H1 (cell line): ENCODE data around the gene SEC14L3. TPM values are rescaled to one million over a fixed set of nuclear protein-coding genes. Genes with fewer than 3 reads are reported as not detected.

Experiments used
- CTBP2 ChIP-seq: IDR thresholded peaks from 2 replicates; pipeline ENCODE4 v1.7.0; 2011; ENCODE audit warnings: borderline replicate concordance, mild to moderate bottlenecking, moderate library complexity, mixed read lengths, low read length; ENCODE audit not compliant: insufficient read depth, insufficient read length
- E2F6 ChIP-seq: IDR thresholded peaks from 2 replicates; pipeline ENCODE4 v1.6.1; 2012; ENCODE audit warnings: inconsistent platforms
- GTF2F1 ChIP-seq: IDR thresholded peaks from 2 replicates; pipeline ENCODE4 v1.6.1; 2012; ENCODE audit warnings: low read depth, low read length, improper control_type of control experiment, borderline replicate concordance
- POLR2A ChIP-seq, 2 experiments: IDR thresholded peaks; 1 replicate in 1 of 2; 2 replicates in 1 of 2; pipeline ENCODE4 v1.6.1; 2011; ENCODE audit warnings: low read depth in 2 of 2, low read length in 2 of 2, mild to moderate bottlenecking in 2 of 2; ENCODE audit errors: control extremely low read depth in 1 of 2
- SP1 ChIP-seq: IDR thresholded peaks from 2 replicates; pipeline ENCODE4 v1.6.1; 2011; ENCODE audit warnings: low read depth, low read length
- polyA plus RNA-seq, 7 experiments: library from polyadenylated mRNA; depleted of rRNA in 3 of 7; stranded (reverse) in 5 of 7; unstranded in 2 of 7; fragments of >200 nt in 5 of 7; fragments of 200-250 nt in 2 of 7; gene quantifications; 1 replicate in 5 of 7; 2 replicates in 1 of 7; 4 replicates in 1 of 7; pipeline versions ENCODE4 v1.2.1 to v1.2.3, GENCODE V29; 2011 to 2013; ENCODE audit warnings: missing spikeins in 2 of 7, mixed read lengths in 2 of 7
- total RNA-seq: library from RNA; stranded (reverse); fragmentation: NEBNext Ultra II Directional; extraction: Animal tissue kit (Norgen Biotek cat#: 25700); gene quantifications from 2 replicates; pipeline ENCODE4 v1.2.1, GENCODE V29; 2021
- TF ChIP-seq, protein P1 (sequence below): fragments of 300-600 bp; sonication (generic); IDR thresholded peaks from 2 replicates; pipeline ENCODE4 v1.7.1; 2012; ENCODE audit warnings: low read length, moderate library complexity, mild to moderate bottlenecking, inconsistent platforms; ENCODE audit not compliant: insufficient replicate concordance

Gene SEC14L3
- total and polyA plus RNA-seq, 2 of the 8 experiments (the other 6 are each of a cell fraction or from before 2014, with no cell fraction given), result not detected

DNA sequence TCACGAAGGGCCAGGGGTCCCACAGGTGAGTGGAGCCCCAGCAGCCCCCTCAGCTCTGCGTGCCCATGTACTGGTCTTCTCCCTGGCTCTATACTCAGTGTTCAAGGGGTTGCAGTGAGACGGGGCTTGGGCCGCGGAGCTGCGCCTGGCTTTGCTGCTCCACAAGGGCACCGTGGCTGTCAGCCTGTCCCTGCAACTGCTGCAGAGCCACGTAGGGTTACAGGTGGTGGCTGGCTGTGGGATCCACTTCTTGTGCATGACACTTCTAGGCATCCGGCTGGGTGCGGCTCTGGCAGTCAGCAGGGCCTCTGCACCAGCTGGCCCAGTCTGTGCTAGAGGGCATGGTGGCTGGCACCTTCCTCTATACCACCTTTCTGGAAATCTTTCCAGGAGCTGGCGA is 32.0 kb downstream of the SEC14L3 start (continued):
- TF ChIP-seq GTF2F1 (no peak), E2F6 (no peak), POLR2A (IDR thresholded peaks at IDR 0.05; ENCODE audit: control extremely low read depth in 1 of 2, low read depth in 2 of 2, low read length in 2 of 2) (no peak), CTBP2 (no peak), SP1 (no peak)
- TF ChIP-seq, protein P1, sequence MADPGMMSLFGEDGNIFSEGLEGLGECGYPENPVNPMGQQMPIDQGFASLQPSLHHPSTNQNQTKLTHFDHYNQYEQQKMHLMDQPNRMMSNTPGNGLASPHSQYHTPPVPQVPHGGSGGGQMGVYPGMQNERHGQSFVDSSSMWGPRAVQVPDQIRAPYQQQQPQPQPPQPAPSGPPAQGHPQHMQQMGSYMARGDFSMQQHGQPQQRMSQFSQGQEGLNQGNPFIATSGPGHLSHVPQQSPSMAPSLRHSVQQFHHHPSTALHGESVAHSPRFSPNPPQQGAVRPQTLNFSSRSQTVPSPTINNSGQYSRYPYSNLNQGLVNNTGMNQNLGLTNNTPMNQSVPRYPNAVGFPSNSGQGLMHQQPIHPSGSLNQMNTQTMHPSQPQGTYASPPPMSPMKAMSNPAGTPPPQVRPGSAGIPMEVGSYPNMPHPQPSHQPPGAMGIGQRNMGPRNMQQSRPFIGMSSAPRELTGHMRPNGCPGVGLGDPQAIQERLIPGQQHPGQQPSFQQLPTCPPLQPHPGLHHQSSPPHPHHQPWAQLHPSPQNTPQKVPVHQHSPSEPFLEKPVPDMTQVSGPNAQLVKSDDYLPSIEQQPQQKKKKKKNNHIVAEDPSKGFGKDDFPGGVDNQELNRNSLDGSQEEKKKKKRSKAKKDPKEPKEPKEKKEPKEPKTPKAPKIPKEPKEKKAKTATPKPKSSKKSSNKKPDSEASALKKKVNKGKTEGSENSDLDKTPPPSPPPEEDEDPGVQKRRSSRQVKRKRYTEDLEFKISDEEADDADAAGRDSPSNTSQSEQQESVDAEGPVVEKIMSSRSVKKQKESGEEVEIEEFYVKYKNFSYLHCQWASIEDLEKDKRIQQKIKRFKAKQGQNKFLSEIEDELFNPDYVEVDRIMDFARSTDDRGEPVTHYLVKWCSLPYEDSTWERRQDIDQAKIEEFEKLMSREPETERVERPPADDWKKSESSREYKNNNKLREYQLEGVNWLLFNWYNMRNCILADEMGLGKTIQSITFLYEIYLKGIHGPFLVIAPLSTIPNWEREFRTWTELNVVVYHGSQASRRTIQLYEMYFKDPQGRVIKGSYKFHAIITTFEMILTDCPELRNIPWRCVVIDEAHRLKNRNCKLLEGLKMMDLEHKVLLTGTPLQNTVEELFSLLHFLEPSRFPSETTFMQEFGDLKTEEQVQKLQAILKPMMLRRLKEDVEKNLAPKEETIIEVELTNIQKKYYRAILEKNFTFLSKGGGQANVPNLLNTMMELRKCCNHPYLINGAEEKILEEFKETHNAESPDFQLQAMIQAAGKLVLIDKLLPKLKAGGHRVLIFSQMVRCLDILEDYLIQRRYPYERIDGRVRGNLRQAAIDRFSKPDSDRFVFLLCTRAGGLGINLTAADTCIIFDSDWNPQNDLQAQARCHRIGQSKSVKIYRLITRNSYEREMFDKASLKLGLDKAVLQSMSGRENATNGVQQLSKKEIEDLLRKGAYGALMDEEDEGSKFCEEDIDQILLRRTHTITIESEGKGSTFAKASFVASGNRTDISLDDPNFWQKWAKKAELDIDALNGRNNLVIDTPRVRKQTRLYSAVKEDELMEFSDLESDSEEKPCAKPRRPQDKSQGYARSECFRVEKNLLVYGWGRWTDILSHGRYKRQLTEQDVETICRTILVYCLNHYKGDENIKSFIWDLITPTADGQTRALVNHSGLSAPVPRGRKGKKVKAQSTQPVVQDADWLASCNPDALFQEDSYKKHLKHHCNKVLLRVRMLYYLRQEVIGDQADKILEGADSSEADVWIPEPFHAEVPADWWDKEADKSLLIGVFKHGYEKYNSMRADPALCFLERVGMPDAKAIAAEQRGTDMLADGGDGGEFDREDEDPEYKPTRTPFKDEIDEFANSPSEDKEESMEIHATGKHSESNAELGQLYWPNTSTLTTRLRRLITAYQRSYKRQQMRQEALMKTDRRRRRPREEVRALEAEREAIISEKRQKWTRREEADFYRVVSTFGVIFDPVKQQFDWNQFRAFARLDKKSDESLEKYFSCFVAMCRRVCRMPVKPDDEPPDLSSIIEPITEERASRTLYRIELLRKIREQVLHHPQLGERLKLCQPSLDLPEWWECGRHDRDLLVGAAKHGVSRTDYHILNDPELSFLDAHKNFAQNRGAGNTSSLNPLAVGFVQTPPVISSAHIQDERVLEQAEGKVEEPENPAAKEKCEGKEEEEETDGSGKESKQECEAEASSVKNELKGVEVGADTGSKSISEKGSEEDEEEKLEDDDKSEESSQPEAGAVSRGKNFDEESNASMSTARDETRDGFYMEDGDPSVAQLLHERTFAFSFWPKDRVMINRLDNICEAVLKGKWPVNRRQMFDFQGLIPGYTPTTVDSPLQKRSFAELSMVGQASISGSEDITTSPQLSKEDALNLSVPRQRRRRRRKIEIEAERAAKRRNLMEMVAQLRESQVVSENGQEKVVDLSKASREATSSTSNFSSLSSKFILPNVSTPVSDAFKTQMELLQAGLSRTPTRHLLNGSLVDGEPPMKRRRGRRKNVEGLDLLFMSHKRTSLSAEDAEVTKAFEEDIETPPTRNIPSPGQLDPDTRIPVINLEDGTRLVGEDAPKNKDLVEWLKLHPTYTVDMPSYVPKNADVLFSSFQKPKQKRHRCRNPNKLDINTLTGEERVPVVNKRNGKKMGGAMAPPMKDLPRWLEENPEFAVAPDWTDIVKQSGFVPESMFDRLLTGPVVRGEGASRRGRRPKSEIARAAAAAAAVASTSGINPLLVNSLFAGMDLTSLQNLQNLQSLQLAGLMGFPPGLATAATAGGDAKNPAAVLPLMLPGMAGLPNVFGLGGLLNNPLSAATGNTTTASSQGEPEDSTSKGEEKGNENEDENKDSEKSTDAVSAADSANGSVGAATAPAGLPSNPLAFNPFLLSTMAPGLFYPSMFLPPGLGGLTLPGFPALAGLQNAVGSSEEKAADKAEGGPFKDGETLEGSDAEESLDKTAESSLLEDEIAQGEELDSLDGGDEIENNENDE, result no peak
